ENCODE measurements around the gene TSKS.

GRCh38 chr19:49705919-49706318 is 57.2 kb downstream of the TSKS start:
- TF ChIP-seq POLR2AphosphoS5 (IDR thresholded peaks at IDR 0.05; ENCODE audit: low read depth, low read length), result no peak
- TF ChIP-seq TAF1 (IDR thresholded peaks at IDR 0.05; ENCODE audit: borderline replicate concordance, low read depth, low read length), result no peak

All from GM12892 (cell line).